ENCODE data around the gene CTNS.

DNA sequence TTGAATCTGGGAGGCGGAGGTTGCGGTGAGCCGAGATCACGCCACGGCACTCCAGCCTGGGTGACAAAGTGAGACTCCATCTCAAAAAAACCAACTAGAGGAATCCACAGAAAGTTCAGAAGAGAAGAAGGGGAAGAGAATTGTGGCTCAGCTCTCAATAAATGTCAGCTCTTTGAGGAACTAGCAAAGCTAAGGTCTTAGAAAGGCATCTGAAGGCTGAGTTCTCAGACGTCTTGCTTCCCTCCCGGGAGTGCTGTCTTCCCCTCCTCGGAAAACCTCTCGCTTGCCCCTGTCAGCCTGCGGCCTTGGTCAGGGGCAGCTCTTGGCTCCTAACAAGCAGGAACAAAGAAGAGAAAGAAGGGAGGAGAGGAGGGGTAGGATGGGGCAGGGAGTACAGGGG is 5.8 kb upstream of the CTNS start:
- TF ChIP-seq CTCF (IDR thresholded peaks at IDR 0.05 in 2 of 3, conservative IDR thresholded peaks at IDR 0.05 in 1 of 3; ENCODE audit: borderline replicate concordance in 1 of 3, insufficient read depth in 1 of 3, low read depth in 2 of 3, low read length in 2 of 3) (no peak), ELF1 (IDR thresholded peaks at IDR 0.05; ENCODE audit: borderline replicate concordance, low read depth) (no peak), YY1 (IDR thresholded peaks at IDR 0.05; ENCODE audit: extremely low read depth, insufficient replicate concordance, low read depth, low read length) (no peak), POLR2A (IDR thresholded peaks at IDR 0.05; ENCODE audit: borderline replicate concordance, extremely low read depth, insufficient read depth, insufficient read length) (no peak)
- TF ChIP-seq, protein P1, sequence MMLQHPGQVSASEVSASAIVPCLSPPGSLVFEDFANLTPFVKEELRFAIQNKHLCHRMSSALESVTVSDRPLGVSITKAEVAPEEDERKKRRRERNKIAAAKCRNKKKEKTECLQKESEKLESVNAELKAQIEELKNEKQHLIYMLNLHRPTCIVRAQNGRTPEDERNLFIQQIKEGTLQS (IDR thresholded peaks at IDR 0.05): no peak

Measured in HCT116 (cell line).